HG03432 (cell line): ENCODE results near the gene GRWD1.
"Not testable (repeated sequence)": the region's sequence is repeated elsewhere in the genome, so short reads cannot be mapped to it uniquely, and the experiment has no call there.

Source experiments
- ATAC-seq: cut with Tn5 transposase; IDR thresholded peaks from one replicate; pipeline ENCODE4 v1.9.1; 2021; ENCODE audit warnings: mild to moderate bottlenecking, moderate library complexity; ENCODE audit not compliant: unreplicated experiment

GRWD1 gene

GRCh38 chr19:48477698-48478338, 32.0 kb downstream of the GRWD1 start:
- ATAC-seq, result no peak

GRCh38 chr19:48478339-48479256, 32.8 kb downstream of the GRWD1 start:
- ATAC-seq, result no peak

DNA sequence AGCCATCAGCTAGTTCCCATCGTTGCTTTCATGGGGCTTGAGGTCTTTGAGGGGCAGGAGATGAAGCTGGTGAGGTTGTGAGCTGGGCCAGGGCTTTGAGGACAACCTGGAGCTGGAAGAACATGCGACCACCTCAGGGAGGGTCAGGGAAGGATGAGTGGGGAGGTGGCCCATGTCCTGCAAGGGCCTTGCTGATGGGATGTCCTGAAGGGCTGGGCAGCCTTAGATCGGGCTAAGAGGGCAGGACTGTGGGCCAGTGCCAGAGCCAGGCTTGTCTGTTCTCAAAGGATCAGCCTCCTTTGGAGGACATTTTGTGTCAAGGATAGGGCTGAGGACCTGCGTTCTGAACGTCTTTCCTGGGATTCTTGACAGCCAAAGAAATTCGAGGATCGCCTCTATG, 33.9 kb downstream of the GRWD1 start:
- ATAC-seq, result no peak

GRCh38 chr19:48480183-48480557, 34.4 kb downstream of the GRWD1 start:
- ATAC-seq, result no peak

DNA sequence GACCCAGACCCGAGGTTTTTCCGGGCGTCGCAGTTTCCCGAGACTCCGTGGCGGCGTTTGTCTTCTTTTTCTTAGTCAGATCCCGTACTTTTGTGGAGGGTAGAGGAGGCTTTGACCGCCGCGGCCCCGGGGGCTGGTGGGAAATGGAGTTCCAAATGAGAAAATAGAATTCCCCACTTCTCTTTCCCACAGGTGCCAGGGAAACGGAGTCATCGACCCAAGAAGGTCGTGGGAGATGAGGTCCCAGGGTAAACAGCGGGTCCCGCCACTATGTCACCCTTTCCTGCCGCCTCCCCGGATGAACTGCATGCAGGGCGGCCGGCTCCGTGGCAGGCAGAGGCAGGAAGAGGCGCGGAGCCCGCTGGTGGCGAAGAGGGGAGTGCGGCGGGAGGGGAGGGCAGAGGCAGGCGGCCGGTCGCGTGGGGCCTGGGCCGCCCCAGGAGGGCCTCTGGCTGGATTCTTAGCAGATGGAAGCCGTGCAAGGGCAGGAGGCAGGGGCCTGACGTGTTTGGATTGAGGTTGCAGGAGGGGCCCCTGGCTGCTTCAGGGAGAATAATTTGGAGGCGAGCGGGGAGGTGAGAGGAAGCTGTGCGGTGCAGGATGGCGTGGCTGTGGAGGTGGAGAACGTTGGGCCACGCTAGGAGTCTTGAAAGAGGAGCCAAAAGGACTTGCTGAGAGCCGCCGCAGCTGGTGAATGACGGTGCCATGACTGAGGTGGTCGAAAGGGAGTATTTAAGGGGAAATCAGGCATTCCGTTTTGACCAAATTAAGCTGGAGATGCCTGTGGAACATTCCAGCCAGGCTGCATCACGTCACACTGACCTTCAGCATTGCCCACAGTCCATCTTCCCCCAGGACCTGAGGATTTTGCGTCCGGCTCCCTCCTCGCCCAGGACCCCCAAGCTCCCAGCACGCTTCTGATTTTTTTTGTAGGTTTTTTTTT, 35.0 kb downstream of the GRWD1 start:
- no peak for ATAC-seq

DNA sequence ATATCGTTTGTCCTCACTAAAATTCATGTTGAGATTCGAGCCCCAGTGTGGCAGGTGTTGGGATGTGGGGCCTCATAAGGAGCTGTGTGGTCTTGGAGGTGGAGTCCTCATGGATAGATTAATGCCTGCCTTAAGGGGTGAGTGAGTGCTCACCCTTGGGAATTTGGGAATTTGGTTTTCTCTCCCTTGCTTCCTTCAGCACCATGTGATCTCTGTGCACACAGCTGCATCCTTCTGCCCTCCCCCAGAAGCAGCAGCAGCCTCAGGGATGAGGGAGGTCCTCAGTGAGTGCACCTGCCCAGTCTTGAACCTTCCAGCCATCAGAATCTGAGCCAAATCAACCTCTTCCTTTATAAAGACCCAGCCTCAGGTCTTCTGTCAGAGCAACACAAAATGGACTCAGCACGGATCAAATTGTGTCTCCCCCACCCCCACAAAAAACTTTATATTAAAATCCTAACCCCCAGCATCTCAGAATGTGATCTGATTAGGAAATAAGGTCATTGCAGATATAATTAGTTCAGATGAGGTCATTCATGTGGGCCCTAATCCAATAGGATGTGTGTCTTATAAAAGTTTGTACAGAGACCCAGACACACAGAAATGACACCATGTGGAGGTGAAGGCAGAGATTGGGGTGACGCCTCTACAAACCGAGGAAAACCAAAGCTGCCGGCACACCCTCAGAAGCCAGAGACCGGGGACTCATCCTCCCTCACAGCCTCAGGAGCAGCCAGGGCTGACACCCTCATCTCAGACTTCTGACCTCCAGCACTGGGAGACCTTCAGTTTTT, 36.3 kb downstream of the GRWD1 start:
- ATAC-seq, result no peak

DNA sequence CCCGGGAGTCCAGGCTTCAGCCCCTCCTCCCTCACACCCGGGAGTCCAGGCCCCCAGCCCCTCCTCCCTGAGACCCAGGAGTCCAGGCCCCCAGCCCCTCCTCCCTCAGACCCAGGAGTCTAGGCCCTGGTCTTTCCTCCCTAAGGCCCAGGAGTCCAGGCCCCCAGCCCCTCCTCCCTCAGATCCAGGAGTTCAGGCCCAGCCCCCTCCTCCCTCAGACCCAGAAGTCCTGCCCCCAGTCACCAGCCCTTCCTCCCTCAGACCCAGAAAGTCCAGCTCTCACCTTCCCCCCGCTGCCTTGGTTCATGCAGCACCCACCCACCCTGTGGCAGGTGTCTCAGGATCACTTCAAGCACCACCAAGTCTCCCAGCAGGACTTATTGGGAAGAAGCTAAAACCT, 37.5 kb downstream of the GRWD1 start:
- ATAC-seq, result no peak

DNA sequence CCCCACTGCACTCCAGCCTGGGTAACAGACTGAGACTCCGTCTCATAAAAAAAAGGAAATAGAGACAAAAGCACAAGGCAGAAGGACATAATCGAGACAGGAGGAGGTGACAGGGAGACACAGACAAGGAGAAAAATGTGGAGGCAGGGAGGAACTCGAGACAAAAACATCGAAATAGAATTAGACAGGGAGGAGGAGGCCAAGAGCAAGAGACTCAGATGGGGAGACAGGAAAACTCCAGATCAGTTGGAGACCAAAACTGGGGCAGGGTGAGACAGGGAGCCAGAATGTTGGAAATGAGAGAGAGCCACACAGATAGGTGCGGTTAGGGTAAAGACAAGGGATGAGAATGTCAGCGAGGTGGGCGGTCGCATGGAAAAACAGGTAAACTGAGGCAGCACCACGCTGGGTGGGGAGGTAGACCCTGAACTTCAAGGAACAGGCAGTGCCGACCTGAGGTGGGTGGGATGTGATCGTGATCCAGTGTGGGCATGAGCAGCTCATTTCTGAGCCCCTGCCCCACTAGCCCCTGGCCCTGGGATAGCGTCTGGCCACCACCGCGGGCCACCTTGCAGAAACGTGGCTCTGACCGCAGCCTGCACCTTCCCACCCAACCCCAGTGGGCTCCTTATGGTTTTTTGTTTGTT, 38.6 kb downstream of the GRWD1 start:
- ATAC-seq, result no peak

DNA sequence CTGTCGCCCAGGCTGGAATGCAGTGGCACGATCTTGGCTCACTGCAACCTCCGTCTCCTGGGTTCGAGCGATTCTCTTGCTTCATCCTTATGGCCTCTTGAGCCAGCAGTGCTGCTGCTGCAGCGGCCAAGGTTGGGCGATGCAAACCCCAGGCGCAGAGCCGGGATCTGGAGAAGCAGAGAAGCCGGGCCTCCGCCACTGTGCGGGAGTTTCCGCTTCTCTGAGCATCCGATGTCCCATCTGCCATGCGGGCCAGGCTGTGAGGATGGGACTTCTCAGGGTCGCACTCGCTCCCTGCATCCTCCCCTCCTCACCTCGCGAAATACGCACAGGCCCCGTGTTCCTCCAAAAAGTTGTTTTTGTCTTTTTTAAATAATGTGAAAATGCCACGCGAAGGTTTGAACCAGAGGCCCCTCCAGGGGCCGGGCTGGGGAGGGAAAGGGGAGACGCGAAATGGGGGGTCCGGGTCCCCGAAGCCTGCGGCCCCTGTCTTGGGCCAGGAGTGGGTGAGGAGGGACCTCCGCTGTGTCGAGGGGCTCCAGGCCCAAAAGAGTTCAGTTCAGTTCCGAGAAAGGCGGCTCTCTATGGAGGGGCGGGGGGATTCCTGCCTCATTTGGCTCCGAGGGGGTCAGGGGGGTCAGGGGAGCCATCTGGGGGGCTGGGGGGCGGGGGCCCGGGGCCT, 39.3 kb downstream of the GRWD1 start:
- no peak for ATAC-seq

GRCh38 chr19:48486706-48487105, 40.9 kb downstream of the GRWD1 start:
- not testable (repeated sequence) for ATAC-seq

GRCh38 chr19:48487544-48487943, 41.8 kb downstream of the GRWD1 start:
- no peak for ATAC-seq

DNA sequence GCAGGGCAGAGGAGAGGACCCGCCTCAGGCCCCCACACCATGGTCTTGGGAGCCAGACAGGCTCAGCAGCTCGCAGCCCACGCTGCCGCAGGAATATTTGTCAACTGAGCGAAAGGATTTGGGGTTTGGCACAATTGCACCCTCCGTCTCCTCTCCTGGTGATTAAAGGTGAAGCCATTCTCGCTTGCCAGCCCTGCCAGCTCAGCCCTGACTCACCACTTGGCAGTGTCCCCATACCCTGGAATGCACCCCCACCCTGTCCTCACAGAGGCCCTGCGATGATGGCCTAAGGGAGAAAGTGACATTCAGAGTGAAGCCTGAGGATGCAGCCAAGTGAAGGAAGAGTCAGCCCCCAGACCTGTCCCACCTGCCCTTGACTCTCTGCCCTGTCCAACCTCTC, 42.2 kb downstream of the GRWD1 start:
- ATAC-seq, result no peak

- not testable (repeated sequence) for ATAC-seq
Measured at GRCh38 chr19:48488478-48488877, 42.7 kb downstream of the GRWD1 start.

GRCh38 chr19:48489608-48490216, 43.9 kb downstream of the GRWD1 start:
- no peak for ATAC-seq

- ATAC-seq, result no peak
Measured at GRCh38 chr19:48490981-48491792, 45.4 kb downstream of the GRWD1 start.

GRCh38 chr19:48491793-48492123, 46.0 kb downstream of the GRWD1 start:
- no peak for ATAC-seq

- ATAC-seq, result peak; percentile 72
Measured at GRCh38 chr19:48492925-48493717, 47.3 kb downstream of the GRWD1 start.
